Hematopoietic multipotent progenitor cell treated with erythropoietin and hydrocortisone succinate and interleukin-3 and kit ligand, for 6 days (in vitro differentiated cells): ENCODE results near the gene GPX4.

Experiments
- DNase-seq: peaks from one replicate; pipeline ENCODE4 v3.0.0-alpha.2; 2015

The GPX4 gene

DNA sequence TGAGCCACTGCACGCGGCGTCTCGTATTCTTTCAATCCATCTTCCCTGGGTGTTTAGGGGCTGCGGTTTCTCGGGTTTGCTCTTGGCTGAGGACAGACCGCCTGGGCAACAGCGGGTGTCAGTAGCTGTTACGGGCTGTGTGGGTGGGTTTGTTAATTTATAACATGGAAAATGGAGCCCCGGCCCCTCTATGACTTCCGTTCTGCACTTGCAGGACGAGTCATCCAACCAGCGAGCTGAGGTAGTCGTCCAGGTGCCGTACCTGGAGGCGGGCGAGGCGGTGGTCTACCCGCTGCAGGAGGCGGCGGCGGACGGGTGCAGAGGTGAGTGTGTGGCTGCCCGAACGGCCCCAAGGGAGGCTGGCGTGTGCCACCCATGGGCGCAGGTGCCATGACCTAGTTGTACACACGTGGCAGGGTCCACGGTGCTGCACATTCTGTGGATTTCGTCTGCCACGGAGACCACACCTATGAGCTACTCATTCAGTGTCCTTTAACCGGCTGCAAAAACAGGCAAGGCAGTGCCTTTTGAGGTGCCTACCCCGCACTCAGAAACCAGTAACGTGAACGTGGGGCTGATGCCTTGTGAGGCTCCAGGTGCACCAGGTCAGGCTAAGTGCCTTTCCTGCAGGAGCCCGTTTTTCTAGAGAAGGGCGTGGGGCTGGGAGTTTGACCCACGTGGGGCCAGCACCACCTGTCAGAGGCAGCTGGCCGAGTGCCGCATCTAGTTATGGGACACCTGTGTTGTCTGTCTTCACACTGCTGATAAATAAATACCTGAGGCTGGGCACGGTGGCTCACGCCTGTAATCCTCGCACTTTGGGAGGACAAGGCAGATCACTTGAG is 19.5 kb upstream of the GPX4 start:
- no peak for DNase-seq

DNA sequence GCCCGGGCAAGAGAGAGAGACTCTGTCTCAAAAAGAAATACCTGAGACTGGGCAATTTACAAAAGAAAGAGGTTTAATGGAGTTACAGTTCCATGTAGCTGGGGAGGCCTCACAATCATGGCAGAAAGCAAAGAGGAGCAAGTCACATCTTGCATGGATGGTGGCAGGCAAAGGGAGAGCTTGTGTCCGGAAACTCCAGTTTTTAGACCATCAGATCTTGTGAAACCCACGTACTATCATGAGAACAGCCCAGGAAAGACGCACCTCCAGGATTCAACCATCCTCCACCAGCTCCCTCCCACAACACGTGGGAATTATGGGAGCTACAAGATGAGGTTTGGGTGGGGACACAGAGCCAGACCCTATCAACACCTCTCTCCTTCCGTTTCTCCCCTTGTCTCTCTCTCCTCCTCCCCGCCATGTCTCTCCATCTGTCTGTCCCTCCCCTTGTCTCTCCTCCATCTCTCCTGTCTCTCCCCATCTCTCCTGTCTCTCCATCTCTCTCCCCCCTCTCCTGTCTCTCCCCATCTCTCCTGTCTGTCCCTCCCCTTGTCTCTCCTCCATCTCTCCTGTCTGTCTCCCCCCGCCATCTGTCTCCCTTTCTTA is 18.6 kb upstream of the GPX4 start:
- no peak for DNase-seq

DNA sequence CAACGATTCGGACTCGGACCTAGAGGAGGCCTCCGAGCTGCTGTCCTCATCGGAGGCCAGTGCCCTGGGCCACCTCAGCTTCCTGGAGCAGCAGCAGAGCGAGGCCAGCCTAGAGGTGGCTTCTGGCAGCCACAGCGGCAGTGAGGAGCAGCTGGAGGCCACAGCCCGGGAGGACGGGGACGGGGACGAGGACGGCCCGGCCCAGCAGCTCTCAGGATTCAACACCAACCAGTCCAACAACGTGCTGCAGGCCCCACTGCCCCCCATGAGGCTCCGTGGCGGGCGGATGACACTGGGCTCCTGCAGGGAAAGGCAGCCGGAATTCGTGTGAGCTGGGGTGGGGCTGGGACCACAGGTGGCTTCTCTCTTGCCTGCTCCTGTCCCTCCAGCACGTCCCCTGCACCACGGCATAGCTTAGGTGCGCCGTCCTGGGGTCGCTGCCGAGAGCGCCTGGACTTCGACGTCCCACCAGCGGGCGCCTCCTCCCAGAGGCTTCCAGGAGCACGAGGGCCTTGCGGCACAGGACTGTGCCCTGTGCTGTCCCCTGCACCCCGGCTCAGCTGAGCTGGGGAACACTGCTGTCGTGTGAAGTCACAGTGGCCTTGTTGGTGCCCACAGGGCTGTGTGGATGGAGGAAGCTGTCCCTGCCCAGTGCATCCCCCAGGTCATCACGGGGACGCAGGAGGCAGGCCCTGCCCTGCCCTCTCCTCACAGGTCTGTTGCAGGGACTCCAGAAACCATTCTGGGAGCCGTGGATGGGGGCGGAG is 17.9 kb upstream of the GPX4 start:
- DNase-seq: no peak

DNA sequence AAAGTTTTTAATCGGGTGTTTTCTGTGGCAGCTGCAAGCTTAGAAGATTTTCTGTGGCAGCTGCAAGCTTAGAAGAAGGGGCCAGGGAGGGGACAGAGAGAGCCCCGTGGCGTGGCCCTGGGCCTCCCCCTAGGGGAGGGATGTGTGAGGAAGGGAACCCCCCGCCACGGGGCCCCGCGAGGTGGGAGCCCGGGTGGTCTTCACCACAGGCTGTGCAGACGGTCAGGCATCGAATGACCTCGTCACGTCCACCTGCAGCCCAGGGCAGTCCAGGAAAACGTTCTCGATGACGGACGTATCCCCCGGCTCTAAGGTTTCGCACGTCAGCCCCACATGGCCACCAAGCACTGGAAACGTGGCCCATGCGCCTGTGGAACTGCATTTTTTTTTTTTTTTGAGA is 17.2 kb upstream of the GPX4 start:
- DNase-seq: no peak

DNA sequence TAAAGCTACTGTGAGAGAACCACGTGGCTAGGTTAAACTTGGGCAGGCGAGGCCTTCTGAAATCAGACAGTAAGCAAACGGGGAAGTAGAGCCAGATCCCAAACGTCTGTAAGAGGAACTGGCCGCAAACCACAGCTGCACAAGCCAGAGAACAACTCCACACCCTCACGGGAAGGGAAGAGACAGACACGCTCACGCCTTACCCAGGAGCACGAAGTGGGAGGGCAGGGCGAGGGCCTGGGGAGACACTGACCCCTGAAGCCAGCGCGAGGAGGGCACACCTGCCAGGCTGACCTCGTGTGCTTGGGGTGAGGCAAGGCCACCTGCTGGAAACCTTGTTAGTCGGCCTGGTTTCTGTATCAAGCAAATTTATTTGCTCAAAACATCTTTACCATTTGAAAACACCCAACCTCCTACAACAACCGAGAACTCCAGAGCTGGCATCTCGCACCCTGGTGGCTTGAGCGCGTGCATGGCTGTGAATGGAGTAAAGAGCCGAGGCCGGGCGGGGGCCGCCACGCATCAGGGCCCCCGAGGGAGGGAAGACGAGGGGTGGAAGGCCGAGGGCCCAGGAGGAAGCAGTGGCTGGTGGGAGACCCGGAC is 15.9 kb upstream of the GPX4 start:
- DNase-seq: peak; percentile 92

DNA sequence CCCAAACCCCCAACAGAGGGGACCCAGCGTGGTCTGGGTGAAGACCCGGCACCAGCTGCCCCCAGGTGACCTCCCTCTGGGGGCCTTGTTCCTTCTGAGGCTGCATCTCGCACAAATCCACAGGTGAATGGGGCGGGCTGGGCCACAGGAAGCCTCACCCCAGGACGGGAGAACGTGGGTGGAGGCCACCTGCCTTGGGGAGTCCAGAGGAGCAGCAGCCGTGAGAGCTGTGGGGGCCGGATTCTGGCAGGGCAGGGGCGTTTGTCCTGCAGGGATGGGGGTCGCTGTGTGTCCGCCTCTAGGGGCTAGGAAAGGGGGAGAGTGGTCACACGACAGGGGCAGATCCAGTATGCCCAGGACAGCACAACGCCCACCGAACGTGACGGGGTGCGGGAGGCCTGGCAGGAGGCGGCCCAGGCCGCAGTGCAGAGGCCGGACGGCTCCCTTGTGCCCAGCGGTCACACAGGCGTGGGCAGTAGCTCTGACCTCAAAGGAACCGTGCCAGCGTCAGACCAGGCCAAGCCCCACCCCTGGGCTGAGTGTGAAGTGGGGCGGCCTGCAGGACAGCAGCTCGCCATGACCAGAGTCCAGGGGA is 15.3 kb upstream of the GPX4 start:
- DNase-seq: no peak

DNA sequence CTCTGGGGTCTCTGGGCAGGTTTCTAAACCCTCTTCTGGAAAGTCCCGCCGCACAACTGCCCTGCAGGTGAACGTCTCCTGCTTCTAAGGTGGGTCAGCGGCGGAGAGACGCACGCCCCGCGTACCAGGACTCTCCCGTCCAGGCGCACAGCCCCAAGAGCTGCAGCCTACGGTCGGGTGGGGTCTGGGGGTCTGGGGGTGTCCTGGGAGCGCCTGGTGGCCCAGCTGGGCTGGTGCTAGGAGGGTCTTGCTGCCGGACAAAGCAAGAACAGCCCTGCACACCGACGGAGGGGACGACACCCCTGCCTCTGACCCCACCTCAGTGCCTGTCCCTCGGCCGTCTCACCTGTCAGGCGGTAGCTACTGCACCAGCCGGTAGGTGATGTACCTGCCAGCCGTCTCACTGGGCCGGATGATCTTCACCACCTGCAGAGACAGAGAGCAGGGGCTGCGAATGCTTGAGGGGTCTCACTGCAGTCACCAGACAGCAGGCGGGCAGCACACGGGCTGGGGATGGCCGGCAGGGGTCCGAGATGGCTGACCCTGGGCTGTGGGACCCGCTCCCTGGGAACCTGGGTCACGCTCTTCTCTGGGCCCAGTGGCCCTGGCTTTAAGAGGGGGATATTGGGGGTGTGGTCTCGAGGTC is 14.5 kb upstream of the GPX4 start:
- DNase-seq: no peak

DNA sequence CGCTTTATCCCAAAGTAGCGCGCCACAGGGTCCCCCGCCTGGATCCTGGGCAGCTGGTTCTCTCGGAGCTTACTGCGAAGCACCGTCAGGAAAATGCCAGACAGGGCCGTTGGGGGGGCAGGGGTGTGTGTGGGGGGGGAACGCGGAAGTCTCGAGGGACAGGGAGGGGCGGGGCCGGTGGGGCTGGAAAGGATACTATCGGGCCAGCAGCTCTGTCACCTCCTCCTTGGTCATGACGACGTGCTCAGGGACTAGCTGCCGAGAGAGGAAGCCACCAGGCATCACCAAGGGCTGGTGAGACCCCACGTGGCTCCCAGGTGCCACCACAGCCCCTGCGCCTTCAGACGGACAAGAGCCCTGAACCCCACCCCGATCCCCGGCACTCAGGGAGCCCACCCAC is 13.9 kb upstream of the GPX4 start:
- peak; percentile 45 for DNase-seq

DNA sequence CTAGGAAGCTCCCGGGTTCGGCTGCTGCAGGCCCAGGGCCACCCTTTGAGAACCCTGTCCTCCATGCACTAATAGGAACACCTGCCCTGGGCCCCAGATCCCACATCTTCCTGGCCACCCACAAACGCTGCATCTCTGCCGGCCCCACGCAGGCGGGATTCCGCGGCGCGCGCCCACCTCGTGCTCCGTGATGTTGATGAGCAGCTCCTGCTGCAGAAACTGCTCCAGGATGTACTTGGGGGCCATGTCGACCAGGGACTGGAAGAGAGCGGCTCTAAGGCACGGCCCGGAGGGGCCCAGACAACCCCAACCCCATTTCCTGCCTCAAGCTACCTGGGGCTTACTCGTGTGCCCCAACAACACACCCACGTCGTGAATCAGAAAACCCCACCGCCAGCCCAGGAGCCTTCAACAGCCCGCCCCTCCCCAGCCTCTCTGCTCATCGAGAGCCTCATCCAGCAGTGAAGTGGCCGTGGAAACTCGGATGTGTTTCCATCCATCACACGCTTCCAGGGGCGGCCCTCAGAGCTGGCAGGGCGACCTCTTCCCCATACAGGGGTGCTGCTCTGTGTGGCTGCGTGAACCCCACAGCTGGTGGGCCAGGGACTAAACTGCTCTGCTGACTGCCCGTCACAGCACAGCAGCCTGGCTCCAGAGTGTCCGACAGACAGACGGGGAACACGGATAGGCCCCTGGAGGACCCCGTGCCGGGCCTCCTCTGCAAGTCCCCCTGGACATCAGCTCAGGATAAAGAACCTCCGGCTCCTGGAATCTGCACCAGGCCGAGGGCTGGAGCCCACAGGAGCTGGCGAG is 12.9 kb upstream of the GPX4 start:
- DNase-seq: no peak

DNA sequence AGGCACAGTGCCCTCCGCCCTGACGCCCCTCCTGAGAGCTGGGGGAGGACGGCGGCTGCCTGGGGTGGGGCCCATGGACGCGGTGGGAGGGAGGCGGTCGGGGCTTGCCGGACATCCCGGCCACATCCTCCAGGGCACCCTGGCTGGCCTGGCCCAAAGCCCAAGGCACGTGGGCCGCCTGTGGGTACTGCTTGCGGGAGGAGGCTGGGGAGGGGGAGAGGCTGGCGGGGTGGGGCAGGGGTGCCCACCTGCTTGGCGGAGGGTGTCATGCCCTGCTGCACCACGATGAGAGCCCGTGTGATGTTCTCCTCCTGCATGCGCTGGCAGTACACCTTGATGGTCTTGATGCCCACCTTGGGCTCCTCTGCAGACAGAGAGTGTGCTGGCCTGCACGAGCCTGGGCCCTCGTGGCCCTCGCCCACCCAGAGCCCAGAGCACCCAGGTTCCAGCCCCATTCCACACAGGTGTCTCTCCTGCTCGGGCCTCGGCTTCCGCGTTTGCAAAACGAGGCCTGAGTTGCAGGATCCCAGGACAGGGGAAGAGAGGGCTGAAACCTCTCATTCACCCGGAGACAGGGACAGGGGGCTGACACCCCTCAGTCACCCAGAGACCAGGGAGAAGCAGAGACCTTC is 12.1 kb upstream of the GPX4 start:
- no peak for DNase-seq

DNA sequence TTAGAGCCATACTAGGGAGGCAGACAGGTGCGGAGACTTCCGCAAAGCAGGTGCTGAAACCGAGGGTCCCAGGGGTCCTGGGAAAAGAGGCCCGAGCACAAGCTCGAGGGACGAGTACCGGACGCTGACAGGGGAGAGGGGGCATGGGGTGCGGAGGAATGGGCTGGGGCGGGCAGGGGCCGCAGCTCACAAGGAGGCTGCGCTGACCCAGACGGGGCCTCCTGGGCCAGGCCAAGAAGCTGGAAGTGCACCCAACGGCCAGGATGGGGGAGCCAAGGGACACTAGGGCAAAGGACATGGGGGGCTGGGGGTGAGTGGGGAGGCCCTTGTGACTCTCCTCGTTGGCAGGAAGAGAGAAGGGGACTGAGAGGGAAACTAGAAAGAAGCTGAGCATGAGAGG is 10.5 kb upstream of the GPX4 start:
- no peak for DNase-seq

DNA sequence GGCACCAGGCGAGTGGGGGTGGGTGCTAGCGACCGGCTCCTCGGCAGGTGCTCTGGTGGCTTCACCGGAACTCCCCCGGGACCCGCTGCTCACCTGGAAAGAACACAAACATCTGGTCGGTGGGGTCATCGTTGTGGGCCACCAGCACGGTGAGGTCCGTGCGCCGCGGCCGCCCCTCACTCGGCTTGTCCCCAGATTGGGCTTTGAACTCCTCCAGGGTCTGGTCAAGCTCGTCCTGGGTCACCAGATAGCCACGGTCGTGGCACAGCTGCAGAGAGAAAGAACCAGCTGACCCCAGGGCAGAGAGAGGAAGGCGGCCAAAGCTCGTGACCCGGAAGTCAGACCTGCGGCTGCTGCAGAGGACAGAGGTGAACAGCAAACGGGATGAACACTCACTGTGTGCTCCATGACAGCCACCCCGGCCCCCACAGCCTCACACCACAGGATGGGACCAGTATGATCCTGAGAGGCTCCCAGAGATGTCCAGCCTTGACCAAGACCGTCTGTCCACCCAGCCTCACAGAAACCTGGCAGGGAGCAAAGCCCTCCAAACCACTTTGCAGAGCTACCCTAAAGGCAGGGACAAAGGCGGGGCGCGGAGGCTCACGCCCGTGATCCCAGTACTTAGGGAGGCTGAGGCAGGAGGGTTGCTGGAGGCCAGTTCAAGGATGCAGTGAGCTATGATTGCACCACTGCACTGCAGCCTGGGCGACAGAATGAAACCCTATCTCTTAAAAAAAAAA is 9.8 kb upstream of the GPX4 start:
- DNase-seq: no peak

DNA sequence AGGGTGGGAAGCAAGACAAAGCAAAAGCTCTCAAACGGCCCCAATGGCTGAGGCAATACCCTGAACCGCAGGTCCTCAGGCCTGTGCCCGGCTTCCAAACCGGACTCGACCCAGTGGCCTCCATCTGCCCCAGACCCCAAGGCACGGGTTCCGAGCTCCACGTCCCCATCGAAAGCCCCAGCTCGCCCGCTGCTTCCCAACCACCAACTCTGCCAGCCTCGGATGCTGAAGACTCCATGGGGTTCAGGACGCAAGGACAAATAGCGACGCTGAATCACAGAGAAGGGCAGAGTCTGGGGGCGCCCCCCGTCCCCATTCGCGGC is 9.2 kb upstream of the GPX4 start:
- DNase-seq: no peak

DNA sequence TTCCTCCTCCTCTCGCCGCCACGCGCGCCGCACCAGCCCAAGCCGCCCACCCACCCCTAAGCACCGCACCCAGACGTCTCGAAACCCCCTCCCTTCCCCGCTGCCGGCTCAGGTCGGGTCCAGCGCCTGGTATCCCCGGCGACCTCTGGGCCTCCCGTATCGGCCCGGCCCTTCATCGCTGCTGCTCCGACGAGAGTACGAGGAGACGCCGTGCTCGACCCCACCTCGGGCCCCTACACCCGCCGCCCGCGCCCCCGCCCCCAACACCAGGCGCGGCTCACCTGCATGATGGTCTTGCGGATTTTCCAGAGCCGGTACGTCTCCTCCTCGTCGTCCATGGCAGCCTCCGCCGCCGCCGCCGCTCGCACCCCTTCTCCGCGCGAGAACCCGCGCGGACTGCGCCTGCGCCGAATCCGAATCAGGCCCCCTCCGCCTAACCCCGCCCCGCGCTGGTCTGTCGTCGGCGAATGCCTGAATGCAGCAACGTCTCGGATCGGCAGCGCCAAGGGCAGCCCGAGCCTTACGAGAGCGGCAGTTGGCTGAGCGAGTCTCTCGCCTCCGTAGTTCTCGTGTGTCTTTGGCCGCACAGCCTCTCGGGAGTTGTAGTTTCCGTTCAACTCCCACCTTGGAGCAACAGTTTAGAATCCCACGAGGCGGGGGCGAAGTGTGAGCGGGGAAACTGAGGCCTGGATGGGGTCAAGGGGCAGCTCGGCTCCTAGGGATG is 8.7 kb upstream of the GPX4 start, which contains the start of gene POLR2E:
POLR2E (minus strand) TSS at position 398 of the 724 bp plus-strand sequence; CDS start at position 338, 60 bp downstream.
- DNase-seq: peak; percentile 99

DNA sequence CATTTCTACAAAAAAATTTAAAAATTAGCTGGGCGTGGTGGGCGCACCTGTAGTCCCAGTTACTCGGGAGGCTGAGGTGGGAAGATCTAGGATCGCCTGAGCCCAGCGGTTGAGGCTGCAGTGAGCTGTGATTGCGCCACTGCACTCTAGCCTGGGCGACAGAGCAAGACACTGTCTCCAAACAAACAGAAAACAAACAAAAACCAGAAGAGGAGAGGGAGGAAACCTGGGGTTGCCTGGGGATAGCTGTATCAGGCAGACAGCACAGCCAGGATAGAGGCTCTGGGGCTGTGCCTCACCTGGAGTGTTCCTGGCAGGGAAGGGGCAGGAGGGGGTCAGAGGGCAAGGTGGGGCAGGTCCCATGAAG is 6.0 kb upstream of the GPX4 start:
- no peak for DNase-seq

DNA sequence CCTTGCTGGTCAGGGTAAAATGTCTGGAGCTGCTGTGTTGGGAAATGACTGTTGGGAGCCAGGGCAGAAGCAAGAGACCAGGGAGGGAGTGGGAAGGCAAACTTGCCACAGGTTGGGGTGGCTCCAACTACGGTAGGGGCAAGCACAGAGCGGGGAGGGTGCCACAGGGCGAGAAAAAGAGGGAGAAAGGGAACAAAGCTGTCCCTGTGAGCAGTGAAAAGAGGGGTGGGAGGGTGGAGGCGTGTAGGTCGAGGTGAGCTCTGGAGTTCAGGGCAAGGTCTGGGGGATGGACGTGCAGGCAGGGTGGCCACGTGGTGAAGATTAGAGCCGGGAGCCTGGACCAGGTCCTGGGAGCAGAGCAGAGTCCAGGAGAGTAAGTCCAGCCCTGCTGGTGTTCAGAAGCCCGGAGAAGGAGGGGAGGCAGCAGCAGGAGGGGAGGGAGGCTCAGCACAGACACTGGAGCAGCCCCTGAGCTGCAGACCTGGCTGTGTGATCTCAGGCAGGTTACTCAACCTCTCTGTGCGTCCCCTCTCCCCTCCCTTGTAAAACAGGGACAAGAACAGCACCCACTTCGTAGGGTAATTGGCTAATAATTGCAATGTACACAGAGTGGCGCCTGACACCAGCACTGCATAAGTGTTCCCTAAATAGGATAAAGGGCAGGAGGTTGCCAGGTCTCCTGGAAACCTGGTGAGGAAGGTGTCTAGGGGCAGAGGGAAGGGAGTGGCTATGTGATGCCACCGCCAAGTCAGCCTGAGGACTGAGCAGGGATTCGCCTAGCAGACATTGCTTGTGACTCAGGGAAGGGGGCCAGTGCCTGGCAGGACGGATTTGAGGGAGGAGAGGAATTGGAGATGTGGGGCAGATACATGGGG is 5.4 kb upstream of the GPX4 start:
- no peak for DNase-seq

DNA sequence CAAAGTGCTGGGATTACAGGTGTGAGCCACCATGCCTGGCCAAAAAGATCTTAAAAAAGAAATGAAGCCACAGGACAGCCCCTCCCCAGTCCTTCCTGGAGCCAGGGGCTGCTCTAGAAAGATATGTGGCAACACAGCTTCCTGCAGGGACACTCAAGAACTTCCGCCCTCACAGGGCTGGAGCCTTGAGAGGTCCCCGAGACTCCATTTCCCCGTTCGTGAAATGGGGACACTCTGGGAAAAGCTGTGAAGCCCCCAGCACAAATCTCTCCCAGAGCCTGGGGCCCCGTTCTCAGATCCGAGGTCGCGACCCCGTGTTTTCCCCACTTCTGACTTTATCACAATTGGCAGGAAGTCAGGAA is 2.5 kb upstream of the GPX4 start:
- DNase-seq: peak; percentile 83

DNA sequence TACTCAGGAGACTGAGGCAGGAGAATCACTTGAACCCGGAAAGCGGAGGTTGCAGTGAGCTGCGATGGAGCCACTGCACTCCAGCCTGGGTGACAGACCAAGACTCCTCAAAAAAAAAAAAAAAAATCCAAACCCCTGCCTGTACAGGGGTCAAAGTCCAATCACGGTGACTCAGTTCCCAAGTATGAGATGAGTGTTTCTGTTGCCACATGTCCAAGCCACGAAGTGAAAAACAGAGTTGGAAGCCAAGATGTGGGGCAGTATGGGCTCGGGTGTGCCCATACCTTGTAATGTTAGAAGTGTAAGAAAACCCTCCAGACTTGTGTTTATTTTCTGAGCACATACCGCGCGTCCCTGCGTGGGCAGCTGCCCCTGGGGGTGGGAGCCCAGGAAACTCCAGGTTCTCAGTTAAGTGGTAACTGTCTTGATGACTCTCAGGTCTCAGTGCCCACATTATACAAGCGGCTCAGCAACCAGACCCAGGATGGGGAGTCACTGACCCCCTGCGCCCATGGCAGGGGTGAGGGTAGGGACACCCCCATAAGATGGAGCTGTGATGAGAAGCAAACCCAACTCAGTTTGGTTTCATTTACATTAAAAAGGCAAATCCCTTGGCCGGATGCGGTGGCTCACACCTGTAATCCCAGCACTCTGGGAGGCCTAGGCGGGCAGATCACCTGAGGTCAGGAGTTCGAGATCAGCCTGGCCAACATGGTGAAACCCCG is 1.2 kb upstream of the GPX4 start:
- DNase-seq: peak; percentile 43
